Heart right ventricle (tissue), 16 donors: ENCODE results near the gene MAGEC2. TPM values are rescaled to one million over a fixed set of nuclear protein-coding genes. Genes with fewer than 3 reads are reported as not detected.

ENCODE experiments used
- ATAC-seq, 8 donors: fragments of 200-7000 bp; cut with Tn5 transposase; one replicate each; pipeline ENCODE4 v1.9.1; 2020; ENCODE audit warnings: mild to moderate bottlenecking in 8 of 8, moderate library complexity in 8 of 8, moderate number of reproducible peaks in 1 of 8
- DNase-seq, 2 donors: peaks; one replicate each; pipeline ENCODE4 v3.0.0-alpha.2; 2020
- H3K27ac ChIP-seq, 10 donors: fragments of 200-600 bp; sonication (generic) in 2 of 10; one replicate each; pipeline versions ENCODE4 v1.5.0 to v1.8.0; 2020 to 2022; ENCODE audit warnings: mild to moderate bottlenecking in 3 of 10
- H3K27me3 ChIP-seq, 7 donors: fragments of 200-600 bp; one replicate each; pipeline ENCODE4 v1.8.0; 2021 to 2022; ENCODE audit warnings: mild to moderate bottlenecking in 2 of 7
- H3K36me3 ChIP-seq, 9 donors: fragments of 200-600 bp; sonication (generic) in 1 of 9; one replicate each; pipeline versions ENCODE4 v1.5.0 to v1.8.0; 2020 to 2022; ENCODE audit warnings: mild to moderate bottlenecking in 2 of 9
- H3K4me1 ChIP-seq, 9 donors: fragments of 200-600 bp; sonication (generic) in 1 of 9; one replicate each; pipeline versions ENCODE4 v1.5.0 to v1.8.0; 2020 to 2022; ENCODE audit warnings: mild to moderate bottlenecking in 4 of 9
- H3K4me3 ChIP-seq, 10 donors: fragments of 200-600 bp; sonication (generic) in 2 of 10; one replicate each; pipeline versions ENCODE4 v1.5.0 to v1.8.0; 2020 to 2022; ENCODE audit warnings: mild to moderate bottlenecking in 7 of 10, moderate library complexity in 2 of 10
- H3K9me3 ChIP-seq, 11 donors: fragments of 200-600 bp in 10 of 11; sonication (generic) in 2 of 11; one replicate each; pipeline versions ENCODE4 v1.5.0 to v1.8.0; 2013 to 2022; ENCODE audit warnings: mild to moderate bottlenecking in 2 of 11, control low read depth in 1 of 11, moderate library complexity in 1 of 11
- CTCF ChIP-seq, 9 donors: fragments of 200-600 bp; sonication (generic) in 2 of 9; IDR thresholded peaks; one replicate each; pipeline versions ENCODE4 v1.5.0 to v1.8.0; 2021 to 2022; ENCODE audit warnings: antibody characterized with exemption in 9 of 9, mild to moderate bottlenecking in 5 of 9, moderate library complexity in 1 of 9
- WGBS, 2 donors: extraction: QIAGEN DNeasy Blood & Tissue Kit; methylation state at CpG; one replicate each; pipeline ENCODE4 v1.1.7; 2013; ENCODE audit warnings: inconsistent platforms in 1 of 2; 5-methylcytosine and 5-hydroxymethylcytosine counted together
- intact Hi-C, 10 donors: fragments of 100-400 bp; cut with DNase I; formaldehyde crosslinking; loops; one replicate each; pipeline versions ENCODE4 v1.11.1 to v1.14.2; 2022
- polyA plus RNA-seq, 2 donors: library from polyadenylated mRNA; stranded (reverse); fragments of 200-250 nt; gene quantifications; one replicate each; pipeline ENCODE4 v1.2.3, GENCODE V29; 2013
- total RNA-seq, 10 donors: library from RNA; stranded (reverse); fragmentation: NEBNext Ultra II Directional in 3 of 10; extraction: Animal tissue kit (Norgen Biotek cat#: 25700) in 3 of 10; gene quantifications; one replicate each; pipeline versions ENCODE4 v1.2.1 to v1.2.4, GENCODE V29; 2021 to 2023
- donor health status: Arrhythmogenic right ventricular cardiomyopathy.
- donor health status: ischemic (EF 13 %, LVEDD 7.1; RV severe dilation, severe dysfunction).
- donor health status: healthy with polysubstance abuse.
- donor health status: DM: no; HTN: yes; CAD: no.
- donor health status: DM: no; HTN: no; CAD: no.
- donor health status: ischemic (EF 25% LVEDD 6.9; RV normal size, moderate dysfunction).
- donor health status: ischemic (EF 25% LVEDD 5.7; RV mildly dilated, moderate dysfunction).
- donor health status: healthy.
- donor health status: DM: yes; HTN: yes; CAD: no.
- donor health status: Ischemic cardiomyopathy.
- donor health status: ischemic (EF 35%, LVEDD 5.7; RV mildly dilated, moderate dysfunction).
- donor health status: nonischemic (EF 11% LVEDD 7.7; RV severe dilation, severe dysfunction).
- donor health status: DM: yes; HTN: yes; CAD: no.
- donor health status: PGD.
- donor health status: ischemic (EF 29% LVEDD 5.4; RV normal size, mild dysfunction).
- donor health status: nonischemic (EF 23%, LVEDD 6.1; RV moderate dilation, normal function).

MAGEC2 gene
- total and polyA plus RNA-seq, 12 donors = not detected

GRCh38 chrX:142201113-142201512 lies 4.0 kb downstream of the MAGEC2 start:
- WGBS, 2 donors = 62 to 76% methylated on average over 2 of the region's 2 CpGs
- no peaks in the 10 kb centered on the region for H3K9me3 ChIP-seq
- DNase-seq (no peak), ATAC-seq (no peak)
- intact Hi-C loops = no loop called here
- no peaks in the 10 kb centered on the region for H3K36me3 ChIP-seq
- no peaks in the 10 kb centered on the region for H3K4me1 ChIP-seq
- H3K4me3 ChIP-seq = no peak overlapping the region
- no peak for TF ChIP-seq CTCF (IDR thresholded peaks at IDR 0.05)
- peaks cover 0 to 3% (median 0%) of the 10 kb centered on the region in 7 donors for H3K27me3 ChIP-seq
- no peak overlapping the region for H3K27ac ChIP-seq

GRCh38 chrX:142186103-142186502 lies 19.0 kb downstream of the MAGEC2 start:
- DNase-seq (no peak), ATAC-seq (no peak)
- no peaks in the 10 kb centered on the region for H3K36me3 ChIP-seq
- TF ChIP-seq CTCF (IDR thresholded peaks at IDR 0.05) = no peak
- intact Hi-C loops = no loop called here
- H3K9me3 ChIP-seq = no peaks in the 10 kb centered on the region
- no peaks in the 10 kb centered on the region for H3K27me3 ChIP-seq
- H3K4me3 ChIP-seq = no peak overlapping the region
- no peaks in the 10 kb centered on the region for H3K4me1 ChIP-seq
- 49 to 62% methylated on average over 2 of the region's 2 CpGs for WGBS, 2 donors
- no peak overlapping the region for H3K27ac ChIP-seq

DNA sequence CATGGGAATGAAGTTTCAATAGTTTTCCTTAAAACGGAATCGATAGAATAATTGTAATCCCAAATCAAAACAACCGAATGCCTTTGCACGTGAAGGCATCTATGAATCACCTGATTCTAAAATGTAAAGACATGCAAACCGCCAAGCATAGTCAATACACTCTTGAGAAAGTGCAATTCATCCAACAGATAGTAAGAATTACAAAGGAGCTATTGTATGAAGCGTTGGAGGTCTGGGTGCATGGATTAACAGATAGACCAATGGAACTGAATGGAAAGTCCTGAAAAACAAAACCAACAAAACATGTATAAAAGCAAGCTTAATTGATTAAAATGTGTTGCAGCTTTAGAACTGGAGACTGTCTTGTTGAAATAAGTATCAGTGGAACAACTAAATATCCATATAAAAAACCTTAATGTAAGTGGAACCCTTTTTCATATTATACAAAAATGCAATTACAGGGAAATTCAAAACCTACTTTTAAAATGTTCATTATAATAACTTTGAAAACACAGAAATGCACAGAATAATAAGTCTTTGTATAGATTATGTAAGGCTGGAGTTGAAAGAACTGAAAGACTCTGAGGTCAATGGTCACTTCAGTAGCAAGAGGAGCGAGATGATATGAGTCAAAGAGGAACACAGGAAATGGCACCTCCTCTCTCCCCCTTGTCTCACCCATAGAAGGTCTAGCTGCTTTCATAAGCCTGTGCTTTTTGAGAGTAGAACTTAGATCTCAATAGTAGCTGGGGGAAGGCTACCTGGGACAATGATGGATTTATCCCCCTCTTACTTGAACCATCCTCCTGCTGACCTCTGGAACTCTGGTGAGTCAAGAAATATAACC lies 20.1 kb downstream of the MAGEC2 start:
- intact Hi-C loops = no loop called here
- no peak for TF ChIP-seq CTCF (IDR thresholded peaks at IDR 0.05)
- no peaks in the 10 kb centered on the region for H3K36me3 ChIP-seq
- ATAC-seq (no peak), DNase-seq (no peak)
- no peak overlapping the region for H3K27ac ChIP-seq
- H3K9me3 ChIP-seq = no peaks in the 10 kb centered on the region
- H3K4me3 ChIP-seq = no peak overlapping the region
- no peaks in the 10 kb centered on the region for H3K4me1 ChIP-seq
- 75 to 80% methylated on average over 7 of the region's 7 CpGs for WGBS, 2 donors
- H3K27me3 ChIP-seq = no peaks in the 10 kb centered on the region

- no peak for TF ChIP-seq CTCF (IDR thresholded peaks at IDR 0.05)
- no peak for ATAC-seq
- DNase-seq = no peak
- Histone ChIP-seq H3K36me3 (no peaks in the 10 kb centered on the region), H3K27ac (no peak overlapping the region), H3K4me1 (no peaks in the 10 kb centered on the region), H3K27me3 (no peaks in the 10 kb centered on the region), H3K4me3 (no peak overlapping the region), H3K9me3 (no peaks in the 10 kb centered on the region)
- WGBS, 2 donors = 69 to 79% methylated on average over 10 of the region's 10 CpGs
- intact Hi-C loops = no loop called here
Measured at GRCh38 chrX:142156567-142156966, 48.5 kb downstream of the MAGEC2 start.
